Tibial artery (tissue), 4 donors: Measurements from ENCODE around the gene EFHC1.

ENCODE experiments used
- DNase-seq, 2 donors: peaks; one replicate each; pipeline ENCODE4 v3.0.0-alpha.2; 2019
- H3K27ac ChIP-seq, 2 donors: fragments of 200-600 bp; sonication (generic) in 1 of 2; 1 replicate in 1 of 2; 2 replicates in 1 of 2; pipeline ENCODE4 v1.5.1; 2018 to 2019; ENCODE audit warnings: mild to moderate bottlenecking in 1 of 2
- H3K27me3 ChIP-seq, 2 donors: fragments of 200-600 bp; sonication (generic) in 1 of 2; one replicate each; pipeline versions ENCODE4 v1.5.1 to v1.6.0; 2016 to 2019
- H3K36me3 ChIP-seq, 3 donors: fragments of 200-600 bp; sonication (generic) in 2 of 3; one replicate each; pipeline ENCODE4 v1.5.1; 2016 to 2019; ENCODE audit warnings: mild to moderate bottlenecking in 2 of 3
- H3K4me1 ChIP-seq, 4 donors: fragments of 200-600 bp; sonication (generic) in 2 of 4; 1 replicate in 3 of 4; 2 replicates in 1 of 4; pipeline ENCODE4 v1.5.1; 2016 to 2019
- H3K4me3 ChIP-seq, 2 donors: fragments of 200-600 bp; sonication (generic) in 1 of 2; 1 replicate in 1 of 2; 2 replicates in 1 of 2; pipeline ENCODE4 v1.5.1; 2018 to 2019; ENCODE audit warnings: mild to moderate bottlenecking in 2 of 2
- H3K9me3 ChIP-seq, 3 donors: fragments of 200-600 bp; sonication (generic) in 1 of 3; one replicate each; pipeline ENCODE4 v1.5.1; 2016 to 2019
- intact Hi-C: fragments of 100-400 bp; cut with DNase I; formaldehyde crosslinking; loops from one replicate; pipeline ENCODE4 v1.15.0; 2023; ENCODE audit warnings: low total_unique reads
- TF ChIP-seq, protein P1 (sequence below), 2 experiments: fragments of 200-600 bp in 1 of 2; fragments of 450-650 bp in 1 of 2; IDR thresholded peaks; one replicate each; pipeline ENCODE4 v1.5.1; 2017 to 2019; ENCODE audit warnings: antibody characterized with exemption in 2 of 2, mild to moderate bottlenecking in 1 of 2, moderate library complexity in 1 of 2

Gene EFHC1

DNA sequence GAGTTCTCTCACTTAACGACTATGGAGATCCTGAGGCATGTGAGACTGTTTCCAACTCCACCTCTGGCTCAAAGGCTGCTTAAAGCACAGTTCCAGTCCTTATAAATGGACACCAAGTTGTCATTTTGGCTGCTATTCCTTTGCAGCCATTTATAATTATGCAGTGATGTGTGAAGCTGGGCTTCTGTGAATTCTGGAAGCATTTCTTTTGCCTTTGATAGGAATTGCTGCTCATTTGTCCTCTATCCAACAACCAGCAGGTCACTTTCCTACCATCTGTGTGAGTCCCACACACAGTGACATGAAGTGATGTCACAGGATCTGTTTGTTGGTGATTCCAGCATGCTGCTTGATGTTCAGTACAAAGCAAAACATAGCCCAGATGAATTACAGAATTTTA is 28.5 kb upstream of the EFHC1 start:
- Histone ChIP-seq H3K27ac (no peak overlapping the region), H3K4me1 (peaks cover 0 to 4% (median 0%) of the 10 kb centered on the region in 4 donors), H3K9me3 (no peaks in the 10 kb centered on the region), H3K4me3 (no peak overlapping the region), H3K27me3 (no peaks in the 10 kb centered on the region), H3K36me3 (no peaks in the 10 kb centered on the region)
- TF ChIP-seq, protein P1, sequence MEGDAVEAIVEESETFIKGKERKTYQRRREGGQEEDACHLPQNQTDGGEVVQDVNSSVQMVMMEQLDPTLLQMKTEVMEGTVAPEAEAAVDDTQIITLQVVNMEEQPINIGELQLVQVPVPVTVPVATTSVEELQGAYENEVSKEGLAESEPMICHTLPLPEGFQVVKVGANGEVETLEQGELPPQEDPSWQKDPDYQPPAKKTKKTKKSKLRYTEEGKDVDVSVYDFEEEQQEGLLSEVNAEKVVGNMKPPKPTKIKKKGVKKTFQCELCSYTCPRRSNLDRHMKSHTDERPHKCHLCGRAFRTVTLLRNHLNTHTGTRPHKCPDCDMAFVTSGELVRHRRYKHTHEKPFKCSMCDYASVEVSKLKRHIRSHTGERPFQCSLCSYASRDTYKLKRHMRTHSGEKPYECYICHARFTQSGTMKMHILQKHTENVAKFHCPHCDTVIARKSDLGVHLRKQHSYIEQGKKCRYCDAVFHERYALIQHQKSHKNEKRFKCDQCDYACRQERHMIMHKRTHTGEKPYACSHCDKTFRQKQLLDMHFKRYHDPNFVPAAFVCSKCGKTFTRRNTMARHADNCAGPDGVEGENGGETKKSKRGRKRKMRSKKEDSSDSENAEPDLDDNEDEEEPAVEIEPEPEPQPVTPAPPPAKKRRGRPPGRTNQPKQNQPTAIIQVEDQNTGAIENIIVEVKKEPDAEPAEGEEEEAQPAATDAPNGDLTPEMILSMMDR (IDR thresholded peaks at IDR 0.05), result no peak
- intact Hi-C loops, result no loop called here
- DNase-seq, result no peak

DNA sequence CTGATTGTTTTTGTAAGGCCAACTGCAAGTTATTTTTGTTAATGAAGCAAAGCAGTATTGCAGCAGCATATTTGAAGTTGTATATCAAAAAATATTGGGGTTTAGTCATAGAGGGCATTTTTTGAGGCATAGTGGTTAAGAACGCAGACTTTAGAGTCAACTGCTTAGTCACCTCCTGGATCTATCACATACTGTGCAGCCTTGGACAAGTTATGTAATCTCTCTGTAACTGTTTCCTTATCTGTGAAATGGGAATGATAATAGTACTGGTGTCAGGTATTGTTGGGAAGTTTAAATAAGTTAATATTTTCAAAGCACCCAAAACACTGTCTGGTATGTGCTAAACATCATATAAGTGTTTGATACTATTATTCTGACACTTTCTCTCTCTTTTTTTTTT is 27.2 kb upstream of the EFHC1 start:
- H3K4me1 ChIP-seq, result peaks cover 0 to 4% (median 0%) of the 10 kb centered on the region in 4 donors
- no peak for DNase-seq
- intact Hi-C loops, result no loop called here
- no peaks in the 10 kb centered on the region for H3K9me3 ChIP-seq
- H3K36me3 ChIP-seq, result no peaks in the 10 kb centered on the region
- H3K4me3 ChIP-seq, result no peak overlapping the region
- TF ChIP-seq, protein P1 (IDR thresholded peaks at IDR 0.05), result no peak
- no peaks in the 10 kb centered on the region for H3K27me3 ChIP-seq
- H3K27ac ChIP-seq, result no peak overlapping the region

DNA sequence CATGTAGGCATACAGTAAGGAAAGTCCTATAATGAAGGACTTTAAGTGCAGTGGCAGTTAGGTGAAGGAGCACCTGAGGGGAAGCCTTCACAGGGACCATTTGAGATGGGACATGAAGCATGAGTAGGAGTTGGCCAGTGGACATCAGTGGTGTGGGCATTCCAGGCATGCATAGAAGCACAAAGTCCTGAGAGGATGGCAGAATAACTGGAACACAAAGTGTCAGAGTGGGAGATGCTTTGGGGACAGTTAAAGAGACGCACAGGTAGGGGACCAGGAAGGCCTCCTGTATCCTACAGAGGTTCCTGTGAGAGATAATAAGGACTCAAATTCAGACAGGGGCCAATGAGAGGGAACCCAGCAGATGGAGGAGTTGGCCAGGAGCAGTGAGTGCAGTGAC is 26.4 kb upstream of the EFHC1 start:
- intact Hi-C loops, result no loop called here
- no peak for DNase-seq
- Histone ChIP-seq H3K4me1 (peaks cover 0 to 4% (median 0%) of the 10 kb centered on the region in 4 donors), H3K27me3 (no peaks in the 10 kb centered on the region), H3K9me3 (no peaks in the 10 kb centered on the region), H3K27ac (no peak overlapping the region), H3K4me3 (no peak overlapping the region), H3K36me3 (no peaks in the 10 kb centered on the region)
- TF ChIP-seq, protein P1 (IDR thresholded peaks at IDR 0.05), result no peak

DNA sequence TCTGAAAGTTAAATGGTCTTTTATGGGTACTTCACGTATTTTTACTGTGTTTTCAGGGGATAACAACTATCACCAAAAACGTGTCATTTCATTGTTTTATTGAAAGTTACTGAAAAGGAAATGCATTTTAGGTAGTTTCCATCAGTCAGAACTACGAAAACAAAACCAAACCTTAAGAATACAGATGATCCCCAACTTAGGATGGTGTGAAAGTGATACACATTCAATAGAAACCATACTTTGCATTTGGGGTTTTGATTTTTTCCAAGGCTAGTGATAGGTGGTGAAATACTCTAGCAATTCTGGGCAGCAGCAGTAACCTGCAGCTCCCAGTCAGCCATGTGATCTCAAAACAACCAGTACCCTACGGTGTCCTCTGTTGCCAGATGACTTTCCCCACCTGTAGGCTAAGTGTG is 25.9 kb upstream of the EFHC1 start:
- TF ChIP-seq, protein P1 (IDR thresholded peaks at IDR 0.05), result no peak
- no peak overlapping the region for H3K27ac ChIP-seq
- DNase-seq, result no peak
- H3K9me3 ChIP-seq, result no peaks in the 10 kb centered on the region
- peaks cover 0 to 4% (median 0%) of the 10 kb centered on the region in 4 donors for H3K4me1 ChIP-seq
- no peak overlapping the region for H3K4me3 ChIP-seq
- intact Hi-C loops, result no loop called here
- H3K27me3 ChIP-seq, result no peaks in the 10 kb centered on the region
- no peaks in the 10 kb centered on the region for H3K36me3 ChIP-seq

DNA sequence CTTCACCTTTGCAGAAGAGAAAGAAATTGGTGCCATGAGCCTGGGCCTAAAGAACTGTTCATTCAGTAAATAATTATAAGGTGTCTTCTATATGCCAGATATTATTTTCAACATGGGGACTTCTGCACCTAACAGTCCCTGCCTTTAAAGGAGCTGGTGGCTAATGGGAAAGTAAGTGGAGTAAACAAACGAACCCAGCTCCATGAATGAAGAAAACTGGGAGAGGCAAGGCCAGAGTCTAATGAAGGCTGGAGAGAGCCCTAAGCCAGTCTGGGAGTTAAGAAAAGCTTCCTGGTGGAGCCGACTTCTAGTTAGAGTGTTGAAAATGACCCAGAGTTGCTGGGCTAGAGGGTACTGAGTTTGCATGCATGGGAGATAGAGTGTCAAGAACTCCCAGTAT is 24.2 kb upstream of the EFHC1 start:
- H3K36me3 ChIP-seq, result no peaks in the 10 kb centered on the region
- H3K9me3 ChIP-seq, result no peaks in the 10 kb centered on the region
- H3K27me3 ChIP-seq, result no peaks in the 10 kb centered on the region
- no peaks in the 10 kb centered on the region for H3K4me1 ChIP-seq
- intact Hi-C loops, result loop anchor here (5.0 kb wide), 1 partner anchor 114 kb away; the partner anchor contains the start of gene MCM3
- DNase-seq, result no peak
- H3K27ac ChIP-seq, result no peak overlapping the region
- TF ChIP-seq, protein P1 (IDR thresholded peaks at IDR 0.05), result no peak
- no peak overlapping the region for H3K4me3 ChIP-seq
